ENCODE data around the gene ABTB2. TPM values are rescaled to one million over a fixed set of nuclear protein-coding genes. Genes with fewer than 3 reads are reported as not detected.
A peak's percentile ranks its signal among the peaks of the same experiment; 100 is the strongest.

The ABTB2 gene
- total RNA-seq, 1 donor from 2014 or later, result 3.2 TPM

GRCh38 chr11:34358728-34359547 is 1.1 kb upstream of the ABTB2 start:
- Histone ChIP-seq H3K4me1 (peaks cover 30% of the 10 kb centered on the region), H3K9me3 (no peaks in the 10 kb centered on the region), H3K36me3 (no peaks in the 10 kb centered on the region), H3K27ac (no peak overlapping the region), H3K27me3 (peaks cover 7% of the 10 kb centered on the region), H3K4me3 (peak overlapping the region; percentile 57)
- intact Hi-C loops (cut with DNase I), result loop anchor here (2.0 kb wide), 1 partner anchor 184 kb away; no protein-coding TSS in a partner anchor
- TF ChIP-seq CTCF (IDR thresholded peaks at IDR 0.05), result peak; percentile 76
- DNase-seq (peak; percentile 85), ATAC-seq (peak; percentile 36)

GRCh38 chr11:34358258-34358727 is 483 bp upstream of the ABTB2 start:
- Histone ChIP-seq H3K4me1 (peaks cover 30% of the 10 kb centered on the region), H3K36me3 (no peaks in the 10 kb centered on the region), H3K9me3 (no peaks in the 10 kb centered on the region), H3K27ac (peak overlapping the region; percentile 52), H3K27me3 (peaks cover 9% of the 10 kb centered on the region), H3K4me3 (peak overlapping the region; percentile 57)
- intact Hi-C loops (cut with DNase I), result loop anchor here (2.0 kb wide), 1 partner anchor 183 kb away; no protein-coding TSS in a partner anchor
- no peak for TF ChIP-seq CTCF (IDR thresholded peaks at IDR 0.05)
- peak; percentile 33 for ATAC-seq
- DNase-seq, result peak; percentile 84

- Histone ChIP-seq H3K9me3 (no peaks in the 10 kb centered on the region), H3K36me3 (no peaks in the 10 kb centered on the region), H3K4me3 (peak overlapping the region; percentile 64), H3K27ac (peak overlapping the region; percentile 14), H3K27me3 (peaks cover 18% of the 10 kb centered on the region), H3K4me1 (peaks cover 30% of the 10 kb centered on the region)
- peak; percentile 83 for DNase-seq
- peak; percentile 58 for ATAC-seq
- intact Hi-C loops (cut with DNase I), result no loop called here
- no peak for TF ChIP-seq CTCF (IDR thresholded peaks at IDR 0.05)
Observed at GRCh38 chr11:34356913-34357700, 703 bp downstream of the ABTB2 start.

GRCh38 chr11:34356576-34356912 is 1.3 kb downstream of the ABTB2 start:
- no peaks in the 10 kb centered on the region for H3K9me3 ChIP-seq
- peaks cover 30% of the 10 kb centered on the region for H3K4me1 ChIP-seq
- DNase-seq, result peak; percentile 67
- H3K27me3 ChIP-seq, result peaks cover 18% of the 10 kb centered on the region
- no peak for ATAC-seq
- no peaks in the 10 kb centered on the region for H3K36me3 ChIP-seq
- peak overlapping the region; percentile 64 for H3K4me3 ChIP-seq
- H3K27ac ChIP-seq, result no peak overlapping the region
- intact Hi-C loops (cut with DNase I), result no loop called here
- TF ChIP-seq CTCF (IDR thresholded peaks at IDR 0.05), result no peak

- Histone ChIP-seq H3K36me3 (no peaks in the 10 kb centered on the region), H3K27me3 (peaks cover 18% of the 10 kb centered on the region), H3K4me3 (peak overlapping the region; percentile 64), H3K4me1 (peaks cover 30% of the 10 kb centered on the region), H3K27ac (no peak overlapping the region), H3K9me3 (no peaks in the 10 kb centered on the region)
- no peak for DNase-seq
- ATAC-seq, result no peak
- intact Hi-C loops (cut with DNase I), result no loop called here
- TF ChIP-seq CTCF (IDR thresholded peaks at IDR 0.05), result no peak
Observed at GRCh38 chr11:34356130-34356529, 1.7 kb downstream of the ABTB2 start.
